Measurements from ENCODE around the gene HS3ST3A1. TPM values are rescaled to one million over a fixed set of nuclear protein-coding genes. Genes with fewer than 3 reads are reported as not detected.
A peak's percentile ranks its signal among the peaks of the same experiment; 100 is the strongest.

The HS3ST3A1 gene
- total RNA-seq, 1 donor from 2014 or later = 8.6 TPM

DNA sequence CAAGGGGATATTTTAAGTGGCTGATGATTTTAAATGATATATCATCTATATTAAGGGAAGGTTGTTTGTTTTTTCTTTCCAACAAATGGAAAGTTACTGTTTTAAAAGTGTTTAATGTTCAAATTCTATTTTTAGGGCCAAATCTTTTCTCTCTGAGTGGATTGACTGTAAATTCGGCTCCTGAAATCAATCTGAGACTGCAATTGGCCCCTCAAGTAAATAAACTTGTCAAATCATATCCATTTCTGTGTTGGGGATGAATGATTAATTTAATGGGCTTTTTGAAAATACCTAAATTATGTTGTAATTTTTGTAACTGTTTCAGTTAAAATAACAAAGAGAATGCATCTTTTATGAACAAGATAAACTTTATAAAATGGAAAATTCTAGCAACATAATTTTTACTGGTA is 2.6 kb downstream of the HS3ST3A1 start:
- Histone ChIP-seq H3K9me3 (no peaks in the 10 kb centered on the region), H3K4me1 (peaks cover 15% of the 10 kb centered on the region), H3K27ac (peak overlapping the region; percentile 24), H3K27me3 (peaks cover 3% of the 10 kb centered on the region), H3K4me3 (peak overlapping the region in 1 of 2 donors; percentile 58), H3K36me3 (no peaks in the 10 kb centered on the region)
- DNase-seq (ENCODE audit: extremely low spot score in 2 of 2) = no peak
- TF ChIP-seq POLR2A (IDR thresholded peaks at IDR 0.05) (no peak), POLR2AphosphoS5 (IDR thresholded peaks at IDR 0.05; ENCODE audit: insufficient read depth in 1 of 2, low read depth in 1 of 2) (no peak)
- TF ChIP-seq, protein P1, sequence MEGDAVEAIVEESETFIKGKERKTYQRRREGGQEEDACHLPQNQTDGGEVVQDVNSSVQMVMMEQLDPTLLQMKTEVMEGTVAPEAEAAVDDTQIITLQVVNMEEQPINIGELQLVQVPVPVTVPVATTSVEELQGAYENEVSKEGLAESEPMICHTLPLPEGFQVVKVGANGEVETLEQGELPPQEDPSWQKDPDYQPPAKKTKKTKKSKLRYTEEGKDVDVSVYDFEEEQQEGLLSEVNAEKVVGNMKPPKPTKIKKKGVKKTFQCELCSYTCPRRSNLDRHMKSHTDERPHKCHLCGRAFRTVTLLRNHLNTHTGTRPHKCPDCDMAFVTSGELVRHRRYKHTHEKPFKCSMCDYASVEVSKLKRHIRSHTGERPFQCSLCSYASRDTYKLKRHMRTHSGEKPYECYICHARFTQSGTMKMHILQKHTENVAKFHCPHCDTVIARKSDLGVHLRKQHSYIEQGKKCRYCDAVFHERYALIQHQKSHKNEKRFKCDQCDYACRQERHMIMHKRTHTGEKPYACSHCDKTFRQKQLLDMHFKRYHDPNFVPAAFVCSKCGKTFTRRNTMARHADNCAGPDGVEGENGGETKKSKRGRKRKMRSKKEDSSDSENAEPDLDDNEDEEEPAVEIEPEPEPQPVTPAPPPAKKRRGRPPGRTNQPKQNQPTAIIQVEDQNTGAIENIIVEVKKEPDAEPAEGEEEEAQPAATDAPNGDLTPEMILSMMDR (IDR thresholded peaks at IDR 0.05) = no peak
- intact Hi-C loops (cut with DNase I) = loop anchor here (10.0 kb wide), 1 partner anchor 706 kb away; the partner anchor contains the start of gene HS3ST3B1

DNA sequence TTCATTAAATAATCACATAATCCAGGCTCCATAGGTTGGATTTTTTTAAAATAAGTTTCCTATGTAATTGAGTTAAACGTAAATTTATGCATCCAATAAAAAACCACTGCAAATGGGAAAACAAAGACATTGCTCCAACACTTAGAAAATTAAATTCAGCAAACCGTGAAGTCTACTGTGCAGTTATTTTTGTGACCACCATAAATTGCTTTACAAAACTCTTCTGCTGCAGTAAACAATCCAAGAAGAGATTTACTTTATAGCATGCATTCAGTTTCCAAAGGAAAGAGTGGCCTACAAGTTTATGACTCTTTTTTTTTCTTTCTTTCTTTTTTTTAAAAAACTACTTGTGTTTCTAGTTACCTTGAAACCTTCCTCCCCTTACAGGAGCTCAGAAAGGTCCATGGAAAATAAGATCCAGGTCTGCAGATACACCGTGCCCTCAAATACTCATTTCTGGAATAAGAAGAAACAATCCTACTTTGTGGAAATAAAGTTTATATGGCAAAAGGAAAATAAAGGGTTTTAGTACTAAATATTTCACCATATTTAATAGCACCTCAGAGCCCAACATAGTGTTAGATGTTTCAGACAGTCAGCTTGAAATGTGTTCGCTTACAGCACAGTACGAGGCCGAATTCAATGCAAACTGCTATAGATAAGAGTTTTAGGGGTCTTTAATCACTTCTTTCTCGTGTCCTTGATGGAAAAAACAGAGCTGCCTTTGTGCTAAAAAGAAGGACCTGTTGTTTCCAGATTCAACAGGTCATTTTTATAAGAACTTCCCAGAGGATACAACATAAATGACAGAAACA is 3.2 kb downstream of the HS3ST3A1 start:
- Histone ChIP-seq H3K27me3 (peaks cover 3% of the 10 kb centered on the region), H3K4me3 (peak overlapping the region in 1 of 2 donors; percentile 58), H3K27ac (peak overlapping the region; percentile 24), H3K36me3 (no peaks in the 10 kb centered on the region), H3K4me1 (peaks cover 15% of the 10 kb centered on the region), H3K9me3 (no peaks in the 10 kb centered on the region)
- TF ChIP-seq POLR2A (IDR thresholded peaks at IDR 0.05) (no peak), POLR2AphosphoS5 (IDR thresholded peaks at IDR 0.05; ENCODE audit: insufficient read depth in 1 of 2, low read depth in 1 of 2) (no peak)
- TF ChIP-seq, protein P1 (IDR thresholded peaks at IDR 0.05) = no peak
- no peak for DNase-seq (ENCODE audit: extremely low spot score in 2 of 2)
- intact Hi-C loops (cut with DNase I) = loop anchor here (10.0 kb wide), 1 partner anchor 706 kb away; the partner anchor contains the start of gene HS3ST3B1

DNA sequence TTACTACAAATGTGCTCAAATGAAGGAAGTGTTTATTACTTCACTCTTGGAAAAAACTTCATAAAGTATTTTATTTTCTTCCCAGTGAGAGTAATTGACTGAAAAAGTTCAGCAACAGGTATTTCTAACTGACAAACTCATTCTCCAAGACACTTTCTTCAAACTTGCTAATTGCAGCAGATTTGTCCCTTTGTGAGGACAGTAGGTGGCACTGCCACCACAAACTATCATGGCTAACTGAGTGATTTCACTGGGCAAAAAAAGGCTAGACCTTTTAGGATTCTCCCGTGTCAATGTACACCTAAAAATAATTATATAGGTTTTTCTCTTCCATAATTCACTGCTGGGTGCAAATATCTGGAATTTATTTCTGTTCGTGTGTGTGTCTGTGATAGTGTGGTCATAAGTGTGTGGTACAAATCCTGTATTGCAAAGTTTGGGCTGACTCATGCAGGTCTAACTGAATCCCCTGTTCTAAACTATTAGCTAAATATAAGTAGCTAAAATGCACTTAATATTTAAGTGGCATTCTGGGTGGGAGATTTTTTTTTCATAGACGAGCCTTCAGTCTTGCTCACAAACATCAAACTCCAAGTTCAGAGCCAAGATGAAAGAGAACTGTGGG is 3.9 kb downstream of the HS3ST3A1 start:
- no peak overlapping the region for H3K27ac ChIP-seq
- H3K36me3 ChIP-seq = no peaks in the 10 kb centered on the region
- H3K4me3 ChIP-seq = no peak overlapping the region
- TF ChIP-seq, protein P1 (IDR thresholded peaks at IDR 0.05) = peak in 2 of 3 experiments; percentile 38 to 41
- TF ChIP-seq POLR2AphosphoS5 (IDR thresholded peaks at IDR 0.05; ENCODE audit: insufficient read depth in 1 of 2, low read depth in 1 of 2) = peak in 1 of 2 donors; percentile 31
- no peak for TF ChIP-seq POLR2A (IDR thresholded peaks at IDR 0.05)
- peaks cover 3% of the 10 kb centered on the region for H3K27me3 ChIP-seq
- peaks cover 15% of the 10 kb centered on the region for H3K4me1 ChIP-seq
- intact Hi-C loops (cut with DNase I) = loop anchor here (10.0 kb wide), 1 partner anchor 707 kb away; the partner anchor contains the start of gene HS3ST3B1
- no peak for DNase-seq (ENCODE audit: extremely low spot score in 2 of 2)
- H3K9me3 ChIP-seq = no peaks in the 10 kb centered on the region

DNA sequence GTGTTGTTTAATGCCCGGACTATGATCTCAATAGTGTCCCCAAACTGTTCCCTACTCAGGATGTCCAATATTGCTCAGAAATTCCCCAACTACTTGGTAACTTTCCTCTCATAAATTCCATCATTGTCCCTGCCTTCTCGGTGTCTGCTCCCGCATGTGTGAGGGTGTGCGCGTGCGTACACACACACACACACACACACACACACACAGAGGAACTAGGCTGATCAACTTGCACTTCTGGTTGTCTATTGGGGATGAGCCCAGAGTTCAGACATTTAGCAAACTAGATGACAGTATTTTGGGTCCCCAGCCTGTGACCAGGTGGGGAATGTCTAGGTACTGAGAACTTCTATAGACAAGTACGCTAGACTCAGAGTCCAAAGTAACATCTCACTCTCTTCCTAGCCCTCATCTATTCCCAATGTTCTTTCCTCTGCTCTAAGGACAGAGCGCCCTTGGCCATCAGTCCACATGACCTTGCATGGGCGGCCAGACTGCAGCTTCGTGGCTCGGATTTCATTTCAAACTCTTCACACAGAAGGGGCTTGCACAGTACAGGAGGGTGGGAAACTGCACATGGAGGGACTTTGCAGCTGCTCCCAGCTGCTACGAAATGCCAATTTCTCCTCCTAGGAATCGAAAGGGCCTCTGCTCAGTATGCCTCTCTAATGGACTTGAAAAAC is 5.3 kb downstream of the HS3ST3A1 start:
- Histone ChIP-seq H3K4me1 (peaks cover 6% of the 10 kb centered on the region), H3K9me3 (no peaks in the 10 kb centered on the region), H3K4me3 (no peak overlapping the region), H3K27ac (peak overlapping the region; percentile 58), H3K27me3 (peaks cover 3% of the 10 kb centered on the region), H3K36me3 (no peaks in the 10 kb centered on the region)
- intact Hi-C loops (cut with DNase I) = loop anchor here (10.0 kb wide), 1 partner anchor 708 kb away; the partner anchor contains the start of gene HS3ST3B1
- DNase-seq (ENCODE audit: extremely low spot score in 2 of 2) = no peak
- TF ChIP-seq, protein P1 (IDR thresholded peaks at IDR 0.05) = no peak
- TF ChIP-seq POLR2A (IDR thresholded peaks at IDR 0.05) = no peak
- no peak for TF ChIP-seq POLR2AphosphoS5 (IDR thresholded peaks at IDR 0.05; ENCODE audit: insufficient read depth in 1 of 2, low read depth in 1 of 2)

Data from vagina (tissue), 2 donors.